Measurements from ENCODE around the gene TMEM150A. TPM values are rescaled to one million over a fixed set of nuclear protein-coding genes. Genes with fewer than 3 reads are reported as not detected.
A peak's percentile ranks its signal among the peaks of the same experiment; 100 is the strongest.

Gene TMEM150A
- total and polyA plus RNA-seq, 2 of the 13 experiments (the other 11 are each of a cell fraction or from before 2014, with no cell fraction given): 30.1 to 70.4 TPM

GRCh38 chr2:85558160-85558559, 44.3 kb downstream of the TMEM150A start (continued):
- TF ChIP-seq SKIL (CRISPR knock-in tag; IDR thresholded peaks at IDR 0.05; ENCODE audit: borderline replicate concordance): peak; percentile 42; the same call in 1 of the 2 replicates
- no peak for TF ChIP-seq ZNF761 (CRISPR knock-in tag; conservative IDR thresholded peaks at IDR 0.05)
- peak; percentile 70; the same call in 1 of the 2 replicates for TF ChIP-seq ZBTB7B (CRISPR knock-in tag; IDR thresholded peaks at IDR 0.05)
- no peak for TF ChIP-seq MYPOP (CRISPR knock-in tag; IDR thresholded peaks at IDR 0.05)
- no peak for TF ChIP-seq ERF (CRISPR knock-in tag; IDR thresholded peaks at IDR 0.05)
- no peak for TF ChIP-seq MLXIP (CRISPR knock-in tag; IDR thresholded peaks at IDR 0.05; ENCODE audit: borderline replicate concordance)
- TF ChIP-seq MNT (IDR thresholded peaks at IDR 0.05): no peak
- no peak for TF ChIP-seq SMAD3 (CRISPR knock-in tag; IDR thresholded peaks at IDR 0.05)
- peak; percentile 67 for TF ChIP-seq SALL1 (CRISPR knock-in tag; IDR thresholded peaks at IDR 0.05)
- TF ChIP-seq ZNF839 (CRISPR knock-in tag; IDR thresholded peaks at IDR 0.05; ENCODE audit: borderline replicate concordance): no peak
- TF ChIP-seq TFDP1 (CRISPR knock-in tag; IDR thresholded peaks at IDR 0.05; ENCODE audit: borderline replicate concordance): no peak
- TF ChIP-seq TGIF2 (CRISPR knock-in tag; IDR thresholded peaks at IDR 0.05): no peak
- TF ChIP-seq SIN3A (IDR thresholded peaks at IDR 0.05; ENCODE audit: borderline replicate concordance, low read depth, low read length): no peak
- peak; percentile 75; the same call in 1 of the 2 replicates for TF ChIP-seq NCOA2 (CRISPR knock-in tag; IDR thresholded peaks at IDR 0.05)
- TF ChIP-seq SAP130 (CRISPR knock-in tag; IDR thresholded peaks at IDR 0.05; ENCODE audit: low read depth): peak; percentile 52; the same call in 1 of the 2 replicates
- TF ChIP-seq GATAD2A (CRISPR knock-in tag; IDR thresholded peaks at IDR 0.05): peak; percentile 77
- TF ChIP-seq STAT5B (CRISPR knock-in tag; IDR thresholded peaks at IDR 0.05): no peak
- TF ChIP-seq SMARCE1 (IDR thresholded peaks at IDR 0.05; ENCODE audit: borderline replicate concordance): no peak
- TF ChIP-seq ATF6 (CRISPR knock-in tag; conservative IDR thresholded peaks at IDR 0.05): no peak
- TF ChIP-seq SCMH1 (CRISPR knock-in tag; IDR thresholded peaks at IDR 0.05; ENCODE audit: borderline replicate concordance): no peak
- no peak for TF ChIP-seq CBFB (CRISPR knock-in tag; IDR thresholded peaks at IDR 0.05)
